ENCODE data around the gene CHORDC1. TPM values are rescaled to one million over a fixed set of nuclear protein-coding genes. Genes with fewer than 3 reads are reported as not detected.

The CHORDC1 gene
- total RNA-seq, 2 donors from 2014 or later, result 26.9 to 42.9 TPM

DNA sequence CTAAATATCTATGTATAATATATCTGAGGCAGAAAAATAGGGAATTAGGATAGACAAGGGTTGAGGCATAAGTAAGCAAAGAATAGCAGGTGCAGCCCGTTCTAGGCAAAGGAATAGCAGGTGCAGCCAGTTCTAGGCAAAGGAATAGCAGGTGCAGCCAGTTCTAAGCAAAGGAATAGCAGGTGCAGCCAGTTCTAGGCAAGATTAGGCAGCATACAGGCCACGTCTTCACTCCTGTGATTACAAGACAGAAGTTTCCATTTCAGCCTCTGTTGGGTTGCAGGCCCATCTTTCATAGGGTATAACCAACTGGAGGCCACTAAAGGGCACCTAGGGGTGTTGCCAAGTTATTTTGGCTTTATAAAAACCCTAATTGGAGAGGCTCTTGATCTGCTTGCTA, 28.8 kb upstream of the CHORDC1 start:
- intact Hi-C loops (cut with DNase I), result no loop called here
- H3K9ac ChIP-seq (ENCODE audit: low read depth in 2 of 2, low read length in 2 of 2), result no peak overlapping the region
- no peaks in the 10 kb centered on the region for H3K9me3 ChIP-seq
- H3K36me3 ChIP-seq, result no peaks in the 10 kb centered on the region
- TF ChIP-seq CTCF (IDR thresholded peaks at IDR 0.05), result no peak
- no peak overlapping the region for H3K27ac ChIP-seq
- no peak overlapping the region for H3K4me3 ChIP-seq
- DNase-seq, result no peak
- H3K4me1 ChIP-seq, result no peaks in the 10 kb centered on the region
- no peaks in the 10 kb centered on the region for H3K27me3 ChIP-seq

DNA sequence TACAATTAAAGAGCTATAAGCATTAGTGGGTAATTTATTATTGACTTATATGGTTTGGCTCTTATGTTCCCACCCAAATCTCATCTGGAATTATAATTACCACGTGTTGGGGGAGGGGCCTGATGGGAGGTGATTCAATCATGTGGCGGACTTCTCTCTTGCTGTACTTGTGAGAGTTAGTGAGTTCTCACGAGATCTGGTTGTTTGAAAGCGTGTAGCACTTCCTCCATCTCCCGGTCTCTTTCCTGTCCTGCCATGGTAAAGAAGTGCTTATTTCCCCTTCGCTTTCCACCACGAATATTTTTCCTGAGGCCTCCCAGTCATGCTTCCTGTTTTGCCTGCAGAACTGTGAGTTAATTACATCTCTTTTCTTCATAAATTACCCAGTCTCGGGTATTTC, 28.1 kb upstream of the CHORDC1 start:
- TF ChIP-seq CTCF (IDR thresholded peaks at IDR 0.05), result no peak

GRCh38 chr11:90246468-90246867, 23.6 kb upstream of the CHORDC1 start:
- Histone ChIP-seq H3K4me3 (no peak overlapping the region), H3K27me3 (no peaks in the 10 kb centered on the region), H3K9ac (ENCODE audit: low read depth in 2 of 2, low read length in 2 of 2) (no peak overlapping the region), H3K9me3 (no peaks in the 10 kb centered on the region), H3K36me3 (no peaks in the 10 kb centered on the region), H3K4me1 (no peaks in the 10 kb centered on the region), H3K27ac (no peak overlapping the region)
- TF ChIP-seq CTCF (IDR thresholded peaks at IDR 0.05), result no peak
- DNase-seq, result no peak
- intact Hi-C loops (cut with DNase I), result no loop called here

More for the DNA sequence above, 28.1 kb upstream of the CHORDC1 start:
- no peaks in the 10 kb centered on the region for H3K9me3 ChIP-seq
- no peak for DNase-seq
- H3K27me3 ChIP-seq, result no peaks in the 10 kb centered on the region
- H3K4me1 ChIP-seq, result no peaks in the 10 kb centered on the region
- H3K36me3 ChIP-seq, result no peaks in the 10 kb centered on the region
- H3K9ac ChIP-seq (ENCODE audit: low read depth in 2 of 2, low read length in 2 of 2), result no peak overlapping the region
- H3K4me3 ChIP-seq, result no peak overlapping the region
- H3K27ac ChIP-seq, result no peak overlapping the region
- intact Hi-C loops (cut with DNase I), result no loop called here

GRCh38 chr11:90243534-90243933, 20.7 kb upstream of the CHORDC1 start:
- H3K27ac ChIP-seq, result no peak overlapping the region
- DNase-seq, result no peak
- H3K27me3 ChIP-seq, result no peaks in the 10 kb centered on the region
- no peaks in the 10 kb centered on the region for H3K9me3 ChIP-seq
- H3K9ac ChIP-seq (ENCODE audit: low read depth in 2 of 2, low read length in 2 of 2), result no peak overlapping the region
- no peak overlapping the region for H3K4me3 ChIP-seq
- no peak for TF ChIP-seq CTCF (IDR thresholded peaks at IDR 0.05)
- no peaks in the 10 kb centered on the region for H3K4me1 ChIP-seq
- intact Hi-C loops (cut with DNase I), result no loop called here
- no peaks in the 10 kb centered on the region for H3K36me3 ChIP-seq

GRCh38 chr11:90242894-90243416, 20.1 kb upstream of the CHORDC1 start:
- no peaks in the 10 kb centered on the region for H3K27me3 ChIP-seq
- H3K4me3 ChIP-seq, result no peak overlapping the region
- H3K9ac ChIP-seq (ENCODE audit: low read depth in 2 of 2, low read length in 2 of 2), result no peak overlapping the region
- intact Hi-C loops (cut with DNase I), result no loop called here
- no peak for TF ChIP-seq CTCF (IDR thresholded peaks at IDR 0.05)
- H3K36me3 ChIP-seq, result no peaks in the 10 kb centered on the region
- no peak overlapping the region for H3K27ac ChIP-seq
- DNase-seq, result no peak
- no peaks in the 10 kb centered on the region for H3K9me3 ChIP-seq
- no peaks in the 10 kb centered on the region for H3K4me1 ChIP-seq
